ENCODE data around the gene TBC1D8.

GRCh38 chr2:100963026-100963375 lies 188.2 kb downstream of the TBC1D8 start:
- TF ChIP-seq, protein P1, sequence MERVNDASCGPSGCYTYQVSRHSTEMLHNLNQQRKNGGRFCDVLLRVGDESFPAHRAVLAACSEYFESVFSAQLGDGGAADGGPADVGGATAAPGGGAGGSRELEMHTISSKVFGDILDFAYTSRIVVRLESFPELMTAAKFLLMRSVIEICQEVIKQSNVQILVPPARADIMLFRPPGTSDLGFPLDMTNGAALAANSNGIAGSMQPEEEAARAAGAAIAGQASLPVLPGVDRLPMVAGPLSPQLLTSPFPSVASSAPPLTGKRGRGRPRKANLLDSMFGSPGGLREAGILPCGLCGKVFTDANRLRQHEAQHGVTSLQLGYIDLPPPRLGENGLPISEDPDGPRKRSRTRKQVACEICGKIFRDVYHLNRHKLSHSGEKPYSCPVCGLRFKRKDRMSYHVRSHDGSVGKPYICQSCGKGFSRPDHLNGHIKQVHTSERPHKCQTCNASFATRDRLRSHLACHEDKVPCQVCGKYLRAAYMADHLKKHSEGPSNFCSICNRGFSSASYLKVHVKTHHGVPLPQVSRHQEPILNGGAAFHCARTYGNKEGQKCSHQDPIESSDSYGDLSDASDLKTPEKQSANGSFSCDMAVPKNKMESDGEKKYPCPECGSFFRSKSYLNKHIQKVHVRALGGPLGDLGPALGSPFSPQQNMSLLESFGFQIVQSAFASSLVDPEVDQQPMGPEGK (CRISPR knock-in tag; IDR thresholded peaks at IDR 0.05; ENCODE audit: borderline replicate concordance) = no peak
- TF ChIP-seq, protein P2, sequence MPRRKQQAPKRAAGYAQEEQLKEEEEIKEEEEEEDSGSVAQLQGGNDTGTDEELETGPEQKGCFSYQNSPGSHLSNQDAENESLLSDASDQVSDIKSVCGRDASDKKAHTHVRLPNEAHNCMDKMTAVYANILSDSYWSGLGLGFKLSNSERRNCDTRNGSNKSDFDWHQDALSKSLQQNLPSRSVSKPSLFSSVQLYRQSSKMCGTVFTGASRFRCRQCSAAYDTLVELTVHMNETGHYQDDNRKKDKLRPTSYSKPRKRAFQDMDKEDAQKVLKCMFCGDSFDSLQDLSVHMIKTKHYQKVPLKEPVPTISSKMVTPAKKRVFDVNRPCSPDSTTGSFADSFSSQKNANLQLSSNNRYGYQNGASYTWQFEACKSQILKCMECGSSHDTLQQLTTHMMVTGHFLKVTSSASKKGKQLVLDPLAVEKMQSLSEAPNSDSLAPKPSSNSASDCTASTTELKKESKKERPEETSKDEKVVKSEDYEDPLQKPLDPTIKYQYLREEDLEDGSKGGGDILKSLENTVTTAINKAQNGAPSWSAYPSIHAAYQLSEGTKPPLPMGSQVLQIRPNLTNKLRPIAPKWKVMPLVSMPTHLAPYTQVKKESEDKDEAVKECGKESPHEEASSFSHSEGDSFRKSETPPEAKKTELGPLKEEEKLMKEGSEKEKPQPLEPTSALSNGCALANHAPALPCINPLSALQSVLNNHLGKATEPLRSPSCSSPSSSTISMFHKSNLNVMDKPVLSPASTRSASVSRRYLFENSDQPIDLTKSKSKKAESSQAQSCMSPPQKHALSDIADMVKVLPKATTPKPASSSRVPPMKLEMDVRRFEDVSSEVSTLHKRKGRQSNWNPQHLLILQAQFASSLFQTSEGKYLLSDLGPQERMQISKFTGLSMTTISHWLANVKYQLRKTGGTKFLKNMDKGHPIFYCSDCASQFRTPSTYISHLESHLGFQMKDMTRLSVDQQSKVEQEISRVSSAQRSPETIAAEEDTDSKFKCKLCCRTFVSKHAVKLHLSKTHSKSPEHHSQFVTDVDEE (CRISPR knock-in tag; IDR thresholded peaks at IDR 0.05) = no peak
- TF ChIP-seq ZFP3 (CRISPR knock-in tag; IDR thresholded peaks at IDR 0.05) (no peak), SNAI2 (CRISPR knock-in tag; IDR thresholded peaks at IDR 0.05) (no peak), TCF4 (CRISPR knock-in tag; IDR thresholded peaks at IDR 0.05; ENCODE audit: borderline replicate concordance) (no peak), RARB (CRISPR knock-in tag; IDR thresholded peaks at IDR 0.05) (no peak), BACH2 (CRISPR knock-in tag; IDR thresholded peaks at IDR 0.05; ENCODE audit: borderline replicate concordance) (no peak)
- TF ChIP-seq, protein P3, sequence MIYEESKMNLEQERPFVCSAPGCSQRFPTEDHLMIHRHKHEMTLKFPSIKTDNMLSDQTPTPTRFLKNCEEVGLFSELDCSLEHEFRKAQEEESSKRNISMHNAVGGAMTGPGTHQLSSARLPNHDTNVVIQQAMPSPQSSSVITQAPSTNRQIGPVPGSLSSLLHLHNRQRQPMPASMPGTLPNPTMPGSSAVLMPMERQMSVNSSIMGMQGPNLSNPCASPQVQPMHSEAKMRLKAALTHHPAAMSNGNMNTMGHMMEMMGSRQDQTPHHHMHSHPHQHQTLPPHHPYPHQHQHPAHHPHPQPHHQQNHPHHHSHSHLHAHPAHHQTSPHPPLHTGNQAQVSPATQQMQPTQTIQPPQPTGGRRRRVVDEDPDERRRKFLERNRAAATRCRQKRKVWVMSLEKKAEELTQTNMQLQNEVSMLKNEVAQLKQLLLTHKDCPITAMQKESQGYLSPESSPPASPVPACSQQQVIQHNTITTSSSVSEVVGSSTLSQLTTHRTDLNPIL (CRISPR knock-in tag; IDR thresholded peaks at IDR 0.05; ENCODE audit: low read depth) = no peak

Measured in SK-N-SH treated with all-trans-retinoic acid at 6 μM for 48 hours (cell line).